Testis (tissue), 2 donors: ENCODE data around the gene C1QTNF12.

ENCODE experiments used
- CTCF ChIP-seq, 3 experiments: fragments of 450-650 bp in 2 of 3; fragments of 200-600 bp in 1 of 3; sonication (generic) in 1 of 3; IDR thresholded peaks; one replicate each; pipeline ENCODE4 v1.5.1; 2016 to 2019; ENCODE audit warnings: antibody characterized with exemption in 3 of 3, mild to moderate bottlenecking in 2 of 3, moderate library complexity in 1 of 3
- POLR2A ChIP-seq: fragments of 450-650 bp; IDR thresholded peaks from one replicate; pipeline ENCODE4 v1.6.1; 2017; ENCODE audit warnings: antibody characterized with exemption, mild to moderate bottlenecking, moderate library complexity

GRCh38 chr1:1259540-1259939, 13.0 kb upstream of the C1QTNF12 start:
- TF ChIP-seq CTCF (IDR thresholded peaks at IDR 0.05) = no peak
- TF ChIP-seq POLR2A = no peak
